Stimulated activated CD4-positive, alpha-beta T cell treated with anti-CD3 and anti-CD28 coated beads, Interleukin-1b, Interleukin-23, amount 100 ng/mL, for 4 hours (primary cell): ENCODE results near the gene ETV5.

Experiments
- DNase-seq, 2 donors: peaks; one replicate each; pipeline ENCODE4 v3.0.0-alpha.2; 2020; ENCODE audit warnings: low read depth in 2 of 2

The ETV5 gene

GRCh38 chr3:186095561-186096081 lies 13.3 kb downstream of the ETV5 start:
- no peak for DNase-seq

- no peak for DNase-seq
These were observed 14.0 kb downstream of the ETV5 start for GRCh38 chr3:186094696-186095425.

DNA sequence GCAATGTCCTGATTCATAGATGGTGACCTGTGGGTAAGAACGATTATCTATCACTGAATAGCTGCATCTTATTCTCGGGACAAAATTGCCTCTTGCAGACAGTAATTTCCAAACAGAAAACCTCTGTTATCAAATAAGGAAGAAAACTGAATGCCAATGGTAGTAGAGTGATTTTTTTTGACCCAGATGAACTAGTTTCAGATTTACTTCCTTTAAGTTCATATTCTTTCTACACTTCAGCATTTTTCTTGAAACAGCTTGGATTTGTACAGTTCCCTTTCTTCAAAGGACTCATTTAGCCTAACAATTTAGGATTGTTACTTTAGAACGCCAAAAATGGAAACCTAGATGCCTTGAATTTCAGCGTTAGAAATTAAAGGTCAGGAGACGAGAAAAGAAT lies 14.6 kb downstream of the ETV5 start:
- no peak for DNase-seq

DNA sequence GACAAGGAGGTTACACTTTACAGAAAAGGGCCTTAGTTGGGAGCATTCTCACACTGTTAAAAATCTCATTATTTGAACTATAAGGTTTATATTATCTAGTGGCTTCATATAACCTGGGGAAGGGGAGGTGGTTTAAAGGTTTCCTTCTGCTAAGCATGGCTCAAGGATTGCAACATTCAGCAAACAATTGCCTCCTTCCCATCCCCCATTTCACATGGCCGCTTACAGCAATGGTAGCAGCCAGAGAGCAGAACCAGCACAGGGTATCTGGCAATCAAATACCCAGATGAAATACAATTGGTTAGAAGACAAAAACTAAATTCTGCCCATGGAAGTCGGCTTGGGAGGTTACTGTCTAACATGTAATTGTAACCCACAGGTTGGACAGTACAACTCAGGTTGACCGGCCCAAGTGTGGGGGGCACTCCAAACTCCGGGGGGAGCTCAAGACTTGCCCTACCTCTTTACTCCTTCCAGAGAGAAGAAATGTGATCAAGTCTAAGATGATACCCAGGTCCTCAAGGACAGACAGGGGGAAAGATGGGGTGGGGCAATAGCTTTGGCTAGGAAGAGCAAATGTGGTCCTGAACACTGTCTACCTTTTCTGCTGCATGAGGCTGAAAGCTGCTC lies 15.5 kb downstream of the ETV5 start:
- no peak for DNase-seq

- no peak for DNase-seq
These were observed 16.4 kb downstream of the ETV5 start for GRCh38 chr3:186092360-186093070.

DNA sequence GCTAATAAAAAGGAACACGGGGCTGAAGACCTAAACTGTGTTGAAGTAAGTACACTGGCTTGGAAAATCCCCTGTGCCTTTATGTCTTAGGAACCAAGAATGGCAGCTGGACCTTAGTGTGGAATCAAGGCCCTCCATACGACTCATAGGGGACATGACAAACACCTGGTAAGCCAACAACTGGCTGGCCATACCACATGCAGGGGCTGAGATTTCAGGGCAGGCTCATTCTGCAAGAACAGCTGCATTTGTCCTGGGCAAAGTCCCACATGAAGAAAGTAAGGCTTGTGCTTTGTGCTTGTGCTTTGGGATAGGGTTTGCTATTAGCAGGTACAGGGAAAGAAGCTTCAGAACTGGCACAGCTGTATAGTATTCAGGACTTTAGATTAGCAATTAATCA lies 18.0 kb downstream of the ETV5 start:
- no peak for DNase-seq

DNA sequence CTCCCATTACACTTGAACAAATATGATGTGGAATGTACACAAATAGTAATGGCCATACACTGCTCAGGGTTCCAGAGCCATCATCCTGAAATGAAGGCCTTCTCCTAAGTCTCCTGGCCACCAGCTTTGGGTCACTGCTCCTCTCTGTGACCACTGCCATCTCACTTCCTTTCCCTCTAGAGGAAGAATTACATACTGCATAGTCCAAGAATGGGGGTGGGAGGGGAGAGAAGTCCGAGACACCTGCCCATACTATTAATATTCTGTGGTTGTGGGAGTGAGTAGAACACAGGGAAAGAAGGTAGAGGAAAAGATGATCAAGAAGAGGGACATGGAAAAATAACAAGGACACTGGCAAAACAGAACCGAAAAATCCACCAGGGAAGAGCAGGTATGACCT lies 20.6 kb downstream of the ETV5 start:
- DNase-seq: no peak

GRCh38 chr3:186084264-186084663 lies 24.6 kb downstream of the ETV5 start:
- no peak for DNase-seq

GRCh38 chr3:186083746-186084145 lies 25.1 kb downstream of the ETV5 start:
- DNase-seq: no peak

DNA sequence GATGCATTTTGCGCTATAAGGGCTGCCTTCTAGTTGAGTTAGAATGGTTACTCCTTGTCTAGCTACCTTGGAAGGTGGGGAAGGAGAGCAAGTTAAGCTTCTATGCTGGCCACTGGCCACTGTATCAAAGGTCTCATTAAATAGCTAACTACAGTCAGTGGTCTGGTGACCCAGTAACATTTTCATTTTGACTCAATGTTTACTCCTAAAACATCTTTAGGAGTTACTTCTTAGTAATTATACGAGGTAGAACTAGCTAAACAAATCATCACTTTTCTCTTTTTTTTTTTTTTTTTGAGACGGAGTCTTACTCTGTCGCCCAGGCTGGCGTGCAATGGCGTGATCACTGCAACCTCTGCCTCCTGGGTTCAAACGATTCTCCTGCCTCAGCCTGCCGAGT lies 26.7 kb downstream of the ETV5 start:
- no peak for DNase-seq

DNA sequence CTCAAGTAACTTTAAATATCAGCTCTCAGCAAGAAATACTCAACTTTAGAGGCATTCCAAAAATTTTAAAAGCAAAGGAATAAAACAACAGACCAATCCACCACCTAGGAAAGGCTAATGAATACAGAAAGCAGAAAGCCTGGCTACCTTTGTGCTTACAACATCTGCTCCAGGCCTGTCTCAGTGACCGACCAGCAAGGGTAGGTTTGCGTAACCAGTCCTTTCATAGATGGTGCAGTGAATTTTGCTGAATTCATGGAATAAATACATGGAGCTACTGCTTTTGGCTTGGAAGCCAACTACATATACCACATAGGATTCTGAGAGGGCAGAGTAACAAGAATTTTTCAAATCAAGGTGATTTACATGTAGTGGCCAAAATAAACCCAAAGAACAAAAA lies 27.2 kb downstream of the ETV5 start:
- no peak for DNase-seq

- no peak for DNase-seq
These were observed 27.9 kb downstream of the ETV5 start for GRCh38 chr3:186080849-186081438.

- no peak for DNase-seq
These were observed 29.0 kb downstream of the ETV5 start for GRCh38 chr3:186079925-186080324.

DNA sequence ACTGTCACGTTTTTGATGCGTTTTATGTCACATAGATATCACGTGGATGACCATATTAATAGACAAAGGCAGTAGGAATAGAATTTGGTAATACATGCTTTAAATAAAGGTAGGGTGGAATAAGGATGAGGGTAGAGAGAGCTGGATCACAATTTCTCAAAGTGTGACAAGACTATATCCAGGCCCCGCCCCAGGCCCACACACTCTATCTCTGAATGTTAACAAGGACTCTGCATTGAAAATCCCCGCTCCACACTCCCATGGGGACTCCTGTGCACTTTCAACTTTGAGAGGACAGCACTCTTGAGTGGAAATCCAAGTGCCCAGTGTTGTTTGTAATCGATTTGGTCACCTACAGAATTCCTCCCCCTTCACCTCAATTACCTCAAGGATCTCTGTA lies 31.4 kb downstream of the ETV5 start:
- no peak for DNase-seq

DNA sequence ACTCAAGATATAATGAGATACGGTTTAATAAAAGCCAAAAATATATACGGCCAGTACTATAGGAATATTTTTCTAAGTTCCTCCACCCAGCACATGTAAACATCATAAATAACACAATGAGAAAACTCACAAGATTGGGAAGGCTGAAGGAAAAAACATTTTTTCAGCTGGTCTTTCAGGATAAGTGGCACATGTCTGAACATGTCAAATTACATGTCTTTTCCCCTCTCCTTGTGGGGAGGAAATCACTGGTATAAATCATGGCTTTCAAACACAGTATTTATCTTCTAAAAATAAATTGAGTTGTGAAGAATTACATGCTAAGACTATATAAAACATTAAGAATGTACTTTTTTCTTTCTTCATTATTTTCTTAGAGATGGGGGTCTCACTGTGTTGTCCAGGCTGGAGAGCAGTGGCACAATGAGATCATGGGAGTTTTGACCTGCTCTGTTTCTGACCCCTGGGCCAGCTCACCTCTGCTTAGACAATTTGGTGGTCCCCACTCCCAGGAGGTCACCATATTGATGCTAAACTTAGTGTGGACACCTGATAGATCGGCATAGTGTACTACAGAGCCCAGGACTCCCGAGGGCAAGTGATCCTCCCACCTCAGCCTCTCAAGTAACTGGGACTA lies 32.8 kb downstream of the ETV5 start:
- no peak for DNase-seq

DNA sequence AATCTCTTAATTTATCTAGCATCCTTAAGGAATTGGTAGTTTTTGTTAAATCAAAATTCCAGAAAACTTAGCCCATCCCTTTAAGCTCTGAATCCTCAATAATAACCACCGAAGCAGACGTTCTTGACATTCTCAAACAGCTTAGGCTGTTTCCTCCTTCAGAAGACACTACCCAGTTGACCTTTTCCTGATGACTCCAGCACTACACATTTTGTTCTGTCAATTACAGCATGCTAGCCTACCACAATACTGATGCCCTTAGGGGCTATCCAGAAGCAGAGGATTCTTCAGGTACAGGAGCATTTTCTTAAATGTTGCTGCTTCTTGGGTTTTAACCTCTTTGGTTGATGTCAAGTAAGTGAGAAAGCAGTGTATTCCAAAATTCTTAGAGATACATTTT lies 33.4 kb downstream of the ETV5 start:
- no peak for DNase-seq

GRCh38 chr3:186073641-186074040 lies 35.2 kb downstream of the ETV5 start:
- DNase-seq: no peak

DNA sequence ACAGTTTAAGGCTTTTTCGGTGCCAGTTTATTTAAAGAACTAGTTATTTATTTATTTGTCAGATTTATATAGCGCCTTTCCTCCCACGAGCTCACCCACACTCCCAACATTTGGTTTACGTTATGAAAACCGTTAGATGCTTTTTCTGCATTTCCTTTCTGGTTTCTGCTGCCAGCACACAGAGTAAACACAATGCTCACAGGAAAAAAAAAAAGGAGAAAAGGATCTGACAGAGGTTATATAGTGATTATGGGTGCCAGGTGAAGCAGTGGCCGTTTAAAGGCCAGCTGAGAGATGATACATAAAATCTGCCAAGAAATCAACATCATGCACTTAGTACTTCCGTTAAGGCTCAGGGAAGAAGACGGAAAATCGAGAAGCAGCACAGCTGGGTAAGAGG lies 37.9 kb downstream of the ETV5 start:
- DNase-seq: no peak

- no peak for DNase-seq
These were observed 38.3 kb downstream of the ETV5 start for GRCh38 chr3:186070550-186070949.

- DNase-seq: no peak
These were observed 38.8 kb downstream of the ETV5 start for GRCh38 chr3:186070133-186070532.

GRCh38 chr3:186069199-186069598 lies 39.7 kb downstream of the ETV5 start:
- no peak for DNase-seq

GRCh38 chr3:186068243-186068552 lies 40.7 kb downstream of the ETV5 start:
- DNase-seq: no peak
